GM12878 (cell line): ENCODE measurements around the gene B4GALT1. TPM values are rescaled to one million over a fixed set of nuclear protein-coding genes. Genes with fewer than 3 reads are reported as not detected.

Experiments used
- ATAC-seq: fragments of 200-7000 bp; cut with Tn5 transposase; 3 replicates; pipeline ENCODE4 v1.9.1; 2020; ENCODE audit warnings: mild to moderate bottlenecking, moderate library complexity
- BruUV-seq: library from RNA; stranded (reverse); fragments of 400-500 nt; replicated peaks from 2 replicates; lab custom pipeline; 2021; lab: Mats Ljungman, UMichigan
- CTCF ChIA-PET: fragments of 300-600 bp; sonication (Branson Sonifier 250); formaldehyde crosslinking; extraction: SDS; loops from one replicate; lab custom pipeline; 2021; ENCODE audit warnings: inconsistent platforms; lab: Yijun Ruan, JAX
- POLR2A ChIA-PET: fragments of 350-600 bp; formaldehyde crosslinking; extraction: SDS; loops from one replicate; lab custom pipeline; 2021; ENCODE audit warnings: inconsistent platforms; lab: Charles Lee
- RAD21 ChIA-PET: fragments of 300-600 bp; sonication (Branson Sonifier 250); formaldehyde crosslinking; loops from one replicate; lab custom pipeline; 2023; ENCODE audit warnings: antibody characterized with exemption; ENCODE audit not compliant: unreplicated experiment; lab: Charles Lee
- SMC1A ChIA-PET: fragments of 300-600 bp; sonication (Branson Sonifier 250); formaldehyde crosslinking; loops from one replicate; lab custom pipeline; 2023; ENCODE audit not compliant: unreplicated experiment, uncharacterized antibody; lab: Charles Lee
- DNase-seq: peaks from one replicate; pipeline ENCODE4 v3.0.0-alpha.2; 2011; ENCODE audit warnings: low read depth, low spot score
- FAIRE-seq: peaks from 3 replicates; lab custom pipeline; 2011; peaks lifted over from hg19 to GRCh38; lab: Jason Lieb, UNC
- H2AFZ ChIP-seq: 2 replicates; pipeline ENCODE4 v1.6.0; 2011; ENCODE audit warnings: low read depth, low read length, control low read depth; ENCODE audit not compliant: control insufficient read depth
- H3K27ac ChIP-seq: 2 replicates; pipeline ENCODE4 v1.5.1; 2011; ENCODE audit warnings: control low read depth; ENCODE audit not compliant: control insufficient read depth, insufficient read depth
- H3K27me3 ChIP-seq, 2 experiments: replicated peaks in 1 of 2; 2 replicates each; pipeline versions ENCODE4 v1.6.0 to v1.6.1; 2011; ENCODE audit warnings: low read length in 1 of 2; ENCODE audit not compliant: control insufficient read depth in 2 of 2, insufficient read depth in 2 of 2
- H3K36me3 ChIP-seq, 2 experiments: 2 replicates each; pipeline ENCODE4 v1.5.1; 2011; ENCODE audit warnings: low read length in 1 of 2; ENCODE audit not compliant: control insufficient read depth in 2 of 2, insufficient read depth in 2 of 2
- H3K4me1 ChIP-seq: 2 replicates; pipeline ENCODE4 v1.6.1; 2011; ENCODE audit warnings: mild to moderate bottlenecking, low read length, moderate library complexity, mixed read lengths; ENCODE audit not compliant: control insufficient read depth, insufficient read depth
- H3K4me2 ChIP-seq: 2 replicates; pipeline ENCODE4 v1.6.0; 2011; ENCODE audit warnings: control low read depth; ENCODE audit not compliant: control insufficient read depth, insufficient read depth
- H3K4me3 ChIP-seq: fragments of 200-600 bp; sonication (generic); 2 replicates; pipeline ENCODE4 v1.5.1; 2016
- H3K79me2 ChIP-seq: 2 replicates; pipeline ENCODE4 v1.6.0; 2011; ENCODE audit warnings: low read length; ENCODE audit not compliant: control insufficient read depth, insufficient read depth
- H3K9ac ChIP-seq: 2 replicates; pipeline ENCODE4 v1.8.0; 2011; ENCODE audit warnings: low read length, control low read depth, mixed read lengths; ENCODE audit not compliant: control insufficient read depth, insufficient read depth
- H3K9me3 ChIP-seq: replicated peaks from 3 replicates; pipeline ENCODE4 v1.5.1; 2011; ENCODE audit warnings: mild to moderate bottlenecking, low read length; ENCODE audit not compliant: control insufficient read depth, insufficient read depth
- H4K20me1 ChIP-seq: 2 replicates; pipeline ENCODE4 v1.6.0; 2011; ENCODE audit not compliant: control insufficient read depth, insufficient read depth
- CBX3 ChIP-seq: fragments of 200-600 bp; sonication (generic); IDR thresholded peaks from 2 replicates; pipeline ENCODE4 v1.6.1; 2016; ENCODE audit warnings: low read depth, borderline replicate concordance
- E2F4 ChIP-seq: IDR thresholded peaks from 2 replicates; pipeline ENCODE4 v1.6.1; 2012; ENCODE audit warnings: low read depth, low read length, improper control_type of control experiment
- E4F1 ChIP-seq: fragments of 450-650 bp; IDR thresholded peaks from 2 replicates; pipeline ENCODE4 v1.6.1; 2018; ENCODE audit warnings: borderline replicate concordance, mild to moderate bottlenecking; ENCODE audit not compliant: partially characterized antibody
- IKZF2 ChIP-seq, 2 experiments: fragments of 450-650 bp; IDR thresholded peaks; 2 replicates each; pipeline ENCODE4 v1.6.1; 2017; ENCODE audit warnings: mild to moderate bottlenecking in 2 of 2, moderate library complexity in 2 of 2
- IRF3 ChIP-seq: fragments of 450-650 bp; IDR thresholded peaks from 2 replicates; pipeline ENCODE4 v1.6.1; 2014; ENCODE audit warnings: mild to moderate bottlenecking
- NFXL1 ChIP-seq: fragments of 450-650 bp; IDR thresholded peaks from 2 replicates; pipeline ENCODE4 v1.6.1; 2017; ENCODE audit warnings: antibody characterized with exemption, mild to moderate bottlenecking, borderline replicate concordance
- NFYB ChIP-seq: IDR thresholded peaks from 2 replicates; pipeline ENCODE4 v1.6.1; 2011; ENCODE audit warnings: low read depth, mild to moderate bottlenecking, low read length, improper control_type of control experiment, moderate library complexity; ENCODE audit not compliant: insufficient read depth
- PBX3 ChIP-seq: IDR thresholded peaks from 2 replicates; pipeline ENCODE4 v1.6.1; 2011; ENCODE audit warnings: mild to moderate bottlenecking, low read depth, low read length, moderate library complexity; ENCODE audit not compliant: insufficient replicate concordance
- SMAD1 ChIP-seq: fragments of 450-650 bp; IDR thresholded peaks from 2 replicates; pipeline ENCODE4 v1.6.1; 2018; ENCODE audit warnings: mild to moderate bottlenecking, low read depth; ENCODE audit not compliant: partially characterized antibody
- STAT1 ChIP-seq: fragments of 450-650 bp; conservative IDR thresholded peaks from 2 replicates; pipeline ENCODE4 v1.6.1; 2014; ENCODE audit warnings: antibody characterized with exemption, mild to moderate bottlenecking
- TAF1 ChIP-seq: IDR thresholded peaks from 2 replicates; pipeline ENCODE4 v1.6.1; 2011; ENCODE audit warnings: mild to moderate bottlenecking, low read depth, low read length, borderline replicate concordance
- TBL1XR1 ChIP-seq: IDR thresholded peaks from 2 replicates; pipeline ENCODE4 v1.6.1; 2012; ENCODE audit warnings: low read depth, low read length, improper control_type of control experiment
- USF2 ChIP-seq: IDR thresholded peaks from 2 replicates; pipeline ENCODE4 v1.6.1; 2011; ENCODE audit warnings: low read depth, low read length, improper control_type of control experiment, borderline replicate concordance
- WGBS: methylation state at CpG from one replicate; pipeline ENCODE4 v1.1.6; 2016; ENCODE audit warnings: low lambda C conversion rate; ENCODE audit not compliant: insufficient replicate concordance, insufficient coverage; ENCODE audit errors: missing lambda C conversion rate; 5-methylcytosine and 5-hydroxymethylcytosine counted together
- in situ Hi-C: fragments of 300-500 bp; cut with MboI; formaldehyde crosslinking; loops from 9 replicates; pipeline ENCODE4 v1.14.3; 2018; ENCODE audit warnings: mixed read lengths
- intact Hi-C: fragments of 100-400 bp; cut with micrococcal nuclease; formaldehyde crosslinking; loops from one replicate; pipeline ENCODE4 v1.14.2; 2022; ENCODE audit not compliant: unreplicated experiment
- polyA plus RNA-seq, 11 experiments: library from polyadenylated mRNA; depleted of rRNA in 4 of 11; unstranded in 6 of 11; stranded (reverse) in 5 of 11; fragments of >200 nt; fragmentation: Nextera tagmentation in 4 of 11; fragmentation: Illumina TruSeq in 1 of 11; extraction: Ambion mirVana in 4 of 11; extraction: Trizol in 1 of 11; gene quantifications; 1 replicate in 1 of 11; 2 replicates in 10 of 11; pipeline versions ENCODE4 v1.2.1 to v1.2.3, GENCODE V29; 2011 to 2016; ENCODE audit warnings: inconsistent platforms in 2 of 11, missing spikeins in 2 of 11, low read depth in 1 of 11
- total RNA-seq, 4 experiments: library from RNA; depleted of rRNA in 3 of 4; stranded (reverse); fragments of >200 nt in 3 of 4; fragmentation: Illumina TruSeq in 1 of 4; extraction: Trizol in 1 of 4; gene quantifications; 2 replicates each; pipeline versions ENCODE4 v1.2.1 to v1.2.3, GENCODE V29; 2013 to 2021

B4GALT1 gene
- total and polyA plus RNA-seq, 10 of the 15 experiments (the other 5 are each of a cell fraction or from before 2014, with no cell fraction given), result 12.7 to 79.0 (median 41.0) TPM

GRCh38 chr9:33161589-33162132, 5.5 kb downstream of the B4GALT1 start (continued):
- TF ChIP-seq IRF3 (no peak), SMAD1 (no peak), TAF1 (no peak)

GRCh38 chr9:33161011-33161588, 6.0 kb downstream of the B4GALT1 start:
- Histone ChIP-seq H2AFZ (no peak overlapping the region), H3K9me3 (no peaks in the 10 kb centered on the region), H3K27me3 (no peaks in the 10 kb centered on the region), H3K4me2 (peak overlapping the region; percentile 86), H4K20me1 (0 out of 2 replicates have a peak, but pooled peaks cover 3% of the 10 kb centered on the region), H3K36me3 (no peaks in the 10 kb centered on the region; a peak in 1 of 4 replicates), H3K79me2 (peaks cover 100% of the 10 kb centered on the region), H3K9ac (peak overlapping the region; percentile 70), H3K4me1 (peaks cover 64% of the 10 kb centered on the region), H3K27ac (peak overlapping the region; percentile 92), H3K4me3 (peak overlapping the region; percentile 90)
- intact Hi-C loops, result loop anchor here (5.0 to 10.0 kb wide), 2 partner anchors 34 to 134 kb away; partner anchors contain the start of gene NFX1
- FAIRE-seq, result no peak
- in situ Hi-C loops, result no loop called here
- WGBS, result 6% methylated on average over 6 of the region's 6 CpGs
- ChIA-PET RAD21 (interaction anchor here (1.0 to 7.2 kb wide), 11 partner anchors 9 to 80 kb away, joined by 3 to 46 read pairs (median 6); no protein-coding TSS in a partner anchor), POLR2A (interaction anchor here (0.7 to 8.5 kb wide), 12 partner anchors 9 to 137 kb away, joined by 3 to 73 read pairs (median 4); partner anchors contain the start of gene DNAJA1), SMC1A (interaction anchor here (1.1 to 10.4 kb wide), 12 partner anchors 9 to 132 kb away, joined by 3 to 172 read pairs (median 7); no protein-coding TSS in a partner anchor), CTCF (interaction anchor here (0.6 to 7.2 kb wide), 10 partner anchors 10 to 82 kb away, joined by 3 to 58 read pairs (median 8); no protein-coding TSS in a partner anchor)
- no peak for DNase-seq
- BruUV-seq, result no TSS peak
- ATAC-seq, result peak; percentile 42
- TF ChIP-seq NFYB (peak; percentile 29; the same call in 1 of the 2 replicates), PBX3 (no peak), CBX3 (no peak), STAT1 (no peak), IKZF2 (IDR thresholded peaks at IDR 0.05) (0 out of 4 replicates have a peak, but pooled peaks of 1 of the 2 experiments have one; percentile 24), TBL1XR1 (no peak), E2F4 (no peak), E4F1 (no peak), USF2 (no peak), NFXL1 (no peak)
